Endothelial cell of umbilical vein (primary cell): ENCODE data around the gene EEA1. TPM values are rescaled to one million over a fixed set of nuclear protein-coding genes. Genes with fewer than 3 reads are reported as not detected.

Experiments used
- BruUV-seq: library from RNA; stranded (reverse); fragments of 400-500 nt; replicated peaks from 2 replicates; lab custom pipeline; 2021; lab: Mats Ljungman, UMichigan
- CTCF ChIA-PET: fragments of 300-600, 350-600 bp; sonication (Branson Sonifier 250); formaldehyde crosslinking; loops from one replicate; lab custom pipeline; 2021; ENCODE audit warnings: antibody characterized with exemption, inconsistent platforms; lab: Charles Lee
- POLR2A ChIA-PET: fragments of 300-600, 350-600 bp; sonication (Branson Sonifier 250); formaldehyde crosslinking; loops from one replicate; lab custom pipeline; 2021; ENCODE audit warnings: antibody characterized with exemption, inconsistent platforms; lab: Charles Lee
- DNase-seq: peaks from one replicate; pipeline ENCODE4 v3.0.0-alpha.2; 2011; ENCODE audit warnings: low read depth, low spot score
- FAIRE-seq: peaks from 2 replicates; lab custom pipeline; 2011; peaks lifted over from hg19 to GRCh38; lab: Jason Lieb, UNC
- H2AFZ ChIP-seq: 2 replicates; pipeline ENCODE4 v1.6.0; 2012; ENCODE audit warnings: low read depth, low read length, control low read depth, inconsistent platforms
- H3K27ac ChIP-seq: 2 replicates; pipeline ENCODE4 v1.5.1; 2011; ENCODE audit warnings: low read depth, mild to moderate bottlenecking, control low read depth, low read length, moderate library complexity; ENCODE audit not compliant: insufficient read depth
- H3K27me3 ChIP-seq, 2 experiments: 2 replicates each; pipeline versions ENCODE4 v1.6.0 to v1.6.1; 2011; ENCODE audit warnings: low read length in 2 of 2, mixed read lengths in 1 of 2; ENCODE audit not compliant: control insufficient read depth in 2 of 2, insufficient read depth in 2 of 2
- H3K36me3 ChIP-seq, 2 experiments: 2 replicates in 1 of 2; 3 replicates in 1 of 2; pipeline ENCODE4 v1.5.1; 2011; ENCODE audit warnings: low read length in 2 of 2, mild to moderate bottlenecking in 1 of 2, moderate library complexity in 1 of 2; ENCODE audit not compliant: control insufficient read depth in 2 of 2, insufficient read depth in 2 of 2; ENCODE audit errors: extremely low read depth in 1 of 2
- H3K4me1 ChIP-seq: 3 replicates; pipeline ENCODE4 v1.5.1; 2011; ENCODE audit warnings: mild to moderate bottlenecking, low read length; ENCODE audit not compliant: control insufficient read depth, insufficient read depth; ENCODE audit errors: extremely low read depth
- H3K4me2 ChIP-seq: 2 replicates; pipeline ENCODE4 v1.6.1; 2011; ENCODE audit warnings: low read length, control low read depth, mixed read lengths; ENCODE audit not compliant: insufficient read depth
- H3K4me3 ChIP-seq, 3 experiments: fragments of 200-600 bp in 1 of 3; sonication (generic), shearing (Covaris generic) in 1 of 3; replicated peaks in 1 of 3; 2 replicates each; pipeline ENCODE4 v1.5.1; 2011 to 2016; ENCODE audit warnings: control low read depth in 3 of 3, low read length in 3 of 3, mild to moderate bottlenecking in 2 of 3, inconsistent platforms in 1 of 3, low read depth in 1 of 3, moderate library complexity in 1 of 3; ENCODE audit not compliant: insufficient read depth in 1 of 3
- H3K79me2 ChIP-seq: 2 replicates; pipeline ENCODE4 v1.6.0; 2012; ENCODE audit warnings: low read length, inconsistent platforms; ENCODE audit not compliant: control insufficient read depth, insufficient read depth
- H3K9ac ChIP-seq: replicated peaks from 2 replicates; pipeline ENCODE3; 2011; ENCODE audit warnings: low read length, control low read depth; ENCODE audit not compliant: insufficient read depth; ENCODE audit errors: extremely low read depth
- H3K9me1 ChIP-seq: replicated peaks from 3 replicates; pipeline ENCODE4 v1.6.0; 2011; ENCODE audit warnings: mild to moderate bottlenecking, low read length; ENCODE audit not compliant: control insufficient read depth, insufficient read depth; ENCODE audit errors: extremely low read depth
- H3K9me3 ChIP-seq: replicated peaks from 2 replicates; pipeline ENCODE4 v1.5.1; 2012; ENCODE audit warnings: low read length, inconsistent platforms; ENCODE audit not compliant: control insufficient read depth, insufficient read depth
- H4K20me1 ChIP-seq: replicated peaks from 2 replicates; pipeline ENCODE3; 2011; ENCODE audit warnings: mild to moderate bottlenecking, low read length; ENCODE audit not compliant: control insufficient read depth, insufficient read depth; ENCODE audit errors: extremely low read depth
- EZH2 ChIP-seq: IDR thresholded peaks from 2 replicates; pipeline ENCODE4 v1.6.1; 2012; ENCODE audit warnings: borderline replicate concordance, low read depth, mild to moderate bottlenecking, moderate library complexity, low read length, inconsistent platforms; ENCODE audit not compliant: severe bottlenecking
- GATA2 ChIP-seq: IDR thresholded peaks from 2 replicates; pipeline ENCODE4 v1.7.0; 2011; ENCODE audit warnings: low read depth, mild to moderate bottlenecking, moderate library complexity, mixed read lengths, low read length; ENCODE audit not compliant: insufficient read length, insufficient read depth
- MYC ChIP-seq: IDR thresholded peaks from one replicate; pipeline ENCODE4 v1.6.1; 2011; ENCODE audit warnings: mild to moderate bottlenecking, low read depth, low read length
- POLR2AphosphoS5 ChIP-seq: IDR thresholded peaks from 2 replicates; pipeline ENCODE4 v1.6.1; 2012; ENCODE audit warnings: low read depth, mild to moderate bottlenecking, control low read depth, low read length, moderate library complexity; ENCODE audit not compliant: insufficient read depth
- dilution Hi-C: fragments of 300-500 bp; cut with MboI; formaldehyde crosslinking; loops from one replicate; pipeline ENCODE4 v1.15.0; 2019; ENCODE audit warnings: low sequenced_read_pairs; ENCODE audit not compliant: extremely low pct_ligation_motif_present
- intact Hi-C: fragments of 100-400 bp; cut with micrococcal nuclease; formaldehyde crosslinking; loops from one replicate; pipeline ENCODE4 v1.10.0; 2022
- polyA plus RNA-seq, 4 experiments: library from polyadenylated mRNA; depleted of rRNA in 3 of 4; stranded (reverse) in 3 of 4; unstranded in 1 of 4; fragments of >200 nt; gene quantifications; 2 replicates each; pipeline versions ENCODE4 v1.2.1 to v1.2.3, GENCODE V29; 2011 to 2012; ENCODE audit warnings: missing spikeins in 1 of 4
- total RNA-seq: library from RNA; stranded (reverse); gene quantifications from 2 replicates; pipeline ENCODE4 v1.2.3, GENCODE V29; 2021
- TF ChIP-seq, protein P1 (sequence below): IDR thresholded peaks from 2 replicates; pipeline ENCODE4 v1.6.1; 2011; ENCODE audit not compliant: insufficient read depth, insufficient read length
- TF ChIP-seq, protein P2 (sequence below), 2 donors: IDR thresholded peaks; 1 replicate in 1 of 2; 2 replicates in 1 of 2; pipeline ENCODE4 v1.5.1; 2011; ENCODE audit warnings: low read length in 2 of 2, mild to moderate bottlenecking in 2 of 2, moderate library complexity in 2 of 2, control low read depth in 1 of 2, inconsistent platforms in 1 of 2, low read depth in 1 of 2; ENCODE audit not compliant: insufficient read depth in 1 of 2; ENCODE audit errors: extremely low read depth in 1 of 2

The EEA1 gene
- total and polyA plus RNA-seq, 2 donors (not counting 3 experiments of a cell fraction or from before 2014, with no cell fraction given) = 2.6 to 38.8 TPM

DNA sequence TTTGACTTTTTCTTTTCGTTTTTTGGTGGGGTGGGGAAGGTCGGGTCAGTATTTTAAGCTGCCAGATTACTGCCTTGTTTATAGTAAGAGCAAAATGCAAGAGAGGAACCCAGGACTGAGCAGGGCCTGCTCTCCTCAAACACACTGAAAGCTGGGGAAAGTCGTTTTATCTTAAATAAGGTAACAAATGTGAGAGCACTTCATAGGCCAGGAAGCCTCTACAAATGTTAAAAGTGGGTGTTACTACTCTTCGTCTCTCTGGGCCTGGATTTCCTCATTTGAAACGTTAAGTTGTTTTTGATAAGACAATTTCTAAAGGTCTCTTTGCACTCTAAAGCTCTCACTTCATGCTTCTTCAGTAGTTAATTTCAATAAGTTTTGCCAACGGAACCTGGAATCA is 192.5 kb downstream of the EEA1 start:
- Histone ChIP-seq H3K9ac (no peak overlapping the region), H3K4me3 (no peak overlapping the region), H3K9me1 (no peaks in the 10 kb centered on the region), H3K27ac (no peak overlapping the region), H3K79me2 (no peaks in the 10 kb centered on the region), H4K20me1 (no peaks in the 10 kb centered on the region), H3K36me3 (no peaks in the 10 kb centered on the region), H3K4me1 (peaks cover 4% of the 10 kb centered on the region), H2AFZ (no peak overlapping the region), H3K27me3 (peaks cover 1 to 2% of the 10 kb centered on the region in 2 experiments), H3K4me2 (no peak overlapping the region), H3K9me3 (no peaks in the 10 kb centered on the region)
- CTCF ChIA-PET = no interaction called here
- no peak for FAIRE-seq
- BruUV-seq = no TSS peak
- DNase-seq = no peak
- intact Hi-C loops = no loop called here
- TF ChIP-seq GATA2 = no peak
- no peak for TF ChIP-seq EZH2
- no peak for TF ChIP-seq MYC
- TF ChIP-seq, protein P1, sequence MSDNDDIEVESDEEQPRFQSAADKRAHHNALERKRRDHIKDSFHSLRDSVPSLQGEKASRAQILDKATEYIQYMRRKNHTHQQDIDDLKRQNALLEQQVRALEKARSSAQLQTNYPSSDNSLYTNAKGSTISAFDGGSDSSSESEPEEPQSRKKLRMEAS = no peak
- TF ChIP-seq POLR2AphosphoS5 = no peak
- TF ChIP-seq, protein P2, sequence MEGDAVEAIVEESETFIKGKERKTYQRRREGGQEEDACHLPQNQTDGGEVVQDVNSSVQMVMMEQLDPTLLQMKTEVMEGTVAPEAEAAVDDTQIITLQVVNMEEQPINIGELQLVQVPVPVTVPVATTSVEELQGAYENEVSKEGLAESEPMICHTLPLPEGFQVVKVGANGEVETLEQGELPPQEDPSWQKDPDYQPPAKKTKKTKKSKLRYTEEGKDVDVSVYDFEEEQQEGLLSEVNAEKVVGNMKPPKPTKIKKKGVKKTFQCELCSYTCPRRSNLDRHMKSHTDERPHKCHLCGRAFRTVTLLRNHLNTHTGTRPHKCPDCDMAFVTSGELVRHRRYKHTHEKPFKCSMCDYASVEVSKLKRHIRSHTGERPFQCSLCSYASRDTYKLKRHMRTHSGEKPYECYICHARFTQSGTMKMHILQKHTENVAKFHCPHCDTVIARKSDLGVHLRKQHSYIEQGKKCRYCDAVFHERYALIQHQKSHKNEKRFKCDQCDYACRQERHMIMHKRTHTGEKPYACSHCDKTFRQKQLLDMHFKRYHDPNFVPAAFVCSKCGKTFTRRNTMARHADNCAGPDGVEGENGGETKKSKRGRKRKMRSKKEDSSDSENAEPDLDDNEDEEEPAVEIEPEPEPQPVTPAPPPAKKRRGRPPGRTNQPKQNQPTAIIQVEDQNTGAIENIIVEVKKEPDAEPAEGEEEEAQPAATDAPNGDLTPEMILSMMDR (IDR thresholded peaks at IDR 0.05; ENCODE audit: extremely low read depth in 1 of 2, insufficient read depth in 1 of 2, low read depth in 1 of 2, low read length in 2 of 2) = no peak
- dilution Hi-C loops = no loop called here
- POLR2A ChIA-PET = no interaction called here
